Prostate gland (tissue), 2 donors: Measurements from ENCODE around the gene NGLY1. TPM values are rescaled to one million over a fixed set of nuclear protein-coding genes. Genes with fewer than 3 reads are reported as not detected.

Source experiments
- DNase-seq: peaks from one replicate; pipeline ENCODE4 v3.0.0-alpha.2; 2019; ENCODE audit warnings: low spot score
- H3K27ac ChIP-seq, 2 donors: fragments of 200-600 bp; sonication (generic); 2 replicates each; pipeline ENCODE4 v1.5.1; 2017 to 2019
- H3K27me3 ChIP-seq: fragments of 200-600 bp; sonication (generic); replicated peaks from 2 replicates; pipeline ENCODE4 v1.5.1; 2019; ENCODE audit not compliant: insufficient read depth
- H3K36me3 ChIP-seq, 2 donors: fragments of 200-600 bp; sonication (generic); 1 replicate in 1 of 2; 2 replicates in 1 of 2; pipeline versions ENCODE4 v1.5.1 to v1.8.1; 2017 to 2019
- H3K4me1 ChIP-seq: fragments of 200-600 bp; sonication (generic); replicated peaks from 2 replicates; pipeline ENCODE4 v1.5.1; 2019
- H3K4me3 ChIP-seq, 2 donors: fragments of 200-600 bp; sonication (generic); 2 replicates each; pipeline ENCODE4 v1.5.1; 2017 to 2019
- H3K9me3 ChIP-seq: fragments of 200-600 bp; sonication (generic); 2 replicates; pipeline ENCODE4 v1.5.1; 2017
- POLR2A ChIP-seq: fragments of 450-650 bp; IDR thresholded peaks from one replicate; pipeline ENCODE4 v1.6.1; 2016; ENCODE audit warnings: antibody characterized with exemption, mild to moderate bottlenecking
- POLR2AphosphoS5 ChIP-seq: sonication (generic); formaldehyde crosslinking; IDR thresholded peaks from one replicate; pipeline ENCODE4 v1.6.1; 2017; ENCODE audit warnings: antibody characterized with exemption
- WGBS: methylation state at CpG from one replicate; pipeline ENCODE4 v1.1.5; 2018; 5-methylcytosine and 5-hydroxymethylcytosine counted together
- intact Hi-C: fragments of 100-400 bp; cut with DNase I; formaldehyde crosslinking; loops from one replicate; pipeline ENCODE4 v1.14.2; 2022
- total RNA-seq, 2 donors: library from RNA; depleted of rRNA; stranded (reverse); fragments of >200 nt; gene quantifications; one replicate each; pipeline ENCODE4 v1.1.0, GENCODE V29; 2016
- TF ChIP-seq, protein P1 (sequence below), 4 experiments: fragments of 200-600 bp in 2 of 4; fragments of 450-650 bp in 2 of 4; sonication (generic) in 2 of 4; IDR thresholded peaks; 1 replicate in 3 of 4; 2 replicates in 1 of 4; pipeline ENCODE4 v1.5.1; 2016 to 2019; ENCODE audit warnings: antibody characterized with exemption in 4 of 4, mild to moderate bottlenecking in 2 of 4, moderate library complexity in 2 of 4

The NGLY1 gene
- total RNA-seq, 2 donors from 2014 or later, result 35.6 to 36.8 TPM

- Histone ChIP-seq H3K4me3 (no peak overlapping the region), H3K9me3 (no peaks in the 10 kb centered on the region), H3K4me1 (no peaks in the 10 kb centered on the region), H3K27me3 (no peaks in the 10 kb centered on the region), H3K36me3 (no peaks in the 10 kb centered on the region), H3K27ac (no peak overlapping the region)
- intact Hi-C loops, result no loop called here
- WGBS, result 70% methylated on average over 1 of the region's 1 CpG
- DNase-seq, result no peak
- no peak for TF ChIP-seq POLR2A
- TF ChIP-seq, protein P1, sequence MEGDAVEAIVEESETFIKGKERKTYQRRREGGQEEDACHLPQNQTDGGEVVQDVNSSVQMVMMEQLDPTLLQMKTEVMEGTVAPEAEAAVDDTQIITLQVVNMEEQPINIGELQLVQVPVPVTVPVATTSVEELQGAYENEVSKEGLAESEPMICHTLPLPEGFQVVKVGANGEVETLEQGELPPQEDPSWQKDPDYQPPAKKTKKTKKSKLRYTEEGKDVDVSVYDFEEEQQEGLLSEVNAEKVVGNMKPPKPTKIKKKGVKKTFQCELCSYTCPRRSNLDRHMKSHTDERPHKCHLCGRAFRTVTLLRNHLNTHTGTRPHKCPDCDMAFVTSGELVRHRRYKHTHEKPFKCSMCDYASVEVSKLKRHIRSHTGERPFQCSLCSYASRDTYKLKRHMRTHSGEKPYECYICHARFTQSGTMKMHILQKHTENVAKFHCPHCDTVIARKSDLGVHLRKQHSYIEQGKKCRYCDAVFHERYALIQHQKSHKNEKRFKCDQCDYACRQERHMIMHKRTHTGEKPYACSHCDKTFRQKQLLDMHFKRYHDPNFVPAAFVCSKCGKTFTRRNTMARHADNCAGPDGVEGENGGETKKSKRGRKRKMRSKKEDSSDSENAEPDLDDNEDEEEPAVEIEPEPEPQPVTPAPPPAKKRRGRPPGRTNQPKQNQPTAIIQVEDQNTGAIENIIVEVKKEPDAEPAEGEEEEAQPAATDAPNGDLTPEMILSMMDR (IDR thresholded peaks at IDR 0.05), result no peak
- TF ChIP-seq POLR2AphosphoS5, result no peak
These were observed 85.7 kb downstream of the NGLY1 start for GRCh38 chr3:25697553-25697952.

DNA sequence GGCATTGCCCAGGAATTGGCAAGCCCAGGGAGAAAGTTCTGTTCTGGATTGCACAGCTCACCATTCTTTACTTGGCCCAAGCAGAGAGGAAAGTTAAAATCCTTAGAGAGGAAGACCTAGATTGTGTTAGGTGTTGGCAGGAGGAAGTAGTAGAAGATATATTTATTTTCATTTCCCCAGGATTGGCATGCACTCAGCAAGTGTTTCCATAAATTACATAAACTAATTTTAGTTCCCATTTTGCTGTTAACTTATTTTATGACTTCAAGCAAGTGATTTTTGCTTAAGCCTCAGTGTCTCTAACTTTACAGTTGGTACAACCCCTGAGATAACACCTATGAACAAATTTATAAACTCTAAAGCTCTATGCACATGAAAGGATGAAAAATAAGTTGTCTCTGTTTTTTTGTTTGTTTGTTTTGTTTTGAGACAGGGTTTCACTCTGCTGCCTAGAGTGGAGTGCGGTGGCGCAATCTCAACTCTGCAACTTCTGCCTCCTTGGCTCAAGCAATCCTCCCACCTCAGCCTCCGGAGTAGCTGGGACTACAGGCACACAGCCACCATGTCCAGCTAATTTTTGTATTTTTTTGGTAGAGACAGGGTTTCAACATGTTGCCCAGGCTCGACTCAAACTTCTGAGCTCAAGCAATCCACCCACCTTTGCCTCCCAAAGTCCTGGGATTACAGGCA is 87.4 kb downstream of the NGLY1 start:
- intact Hi-C loops, result no loop called here
- H3K4me1 ChIP-seq, result no peaks in the 10 kb centered on the region

GRCh38 chr3:25693238-25693637 is 90.0 kb downstream of the NGLY1 start:
- 64% methylated on average over 3 of the region's 3 CpGs for WGBS
- no peak for DNase-seq
- intact Hi-C loops, result no loop called here
- no peaks in the 10 kb centered on the region for H3K36me3 ChIP-seq
- no peaks in the 10 kb centered on the region for H3K9me3 ChIP-seq
- no peak overlapping the region for H3K27ac ChIP-seq
- H3K4me3 ChIP-seq, result no peak overlapping the region
- TF ChIP-seq POLR2A, result no peak
- no peak for TF ChIP-seq POLR2AphosphoS5
- TF ChIP-seq, protein P1 (IDR thresholded peaks at IDR 0.05), result no peak
- no peaks in the 10 kb centered on the region for H3K4me1 ChIP-seq
- H3K27me3 ChIP-seq, result no peaks in the 10 kb centered on the region

More for the DNA sequence above, 87.4 kb downstream of the NGLY1 start:
- H3K27me3 ChIP-seq, result no peaks in the 10 kb centered on the region
- H3K36me3 ChIP-seq, result no peaks in the 10 kb centered on the region
- 91% methylated on average over 4 of the region's 4 CpGs for WGBS
- no peak for DNase-seq
- TF ChIP-seq POLR2AphosphoS5 (no peak), POLR2A (no peak)
- TF ChIP-seq, protein P1 (IDR thresholded peaks at IDR 0.05), result no peak
- no peak overlapping the region for H3K4me3 ChIP-seq
- no peak overlapping the region for H3K27ac ChIP-seq
- H3K9me3 ChIP-seq, result no peaks in the 10 kb centered on the region

DNA sequence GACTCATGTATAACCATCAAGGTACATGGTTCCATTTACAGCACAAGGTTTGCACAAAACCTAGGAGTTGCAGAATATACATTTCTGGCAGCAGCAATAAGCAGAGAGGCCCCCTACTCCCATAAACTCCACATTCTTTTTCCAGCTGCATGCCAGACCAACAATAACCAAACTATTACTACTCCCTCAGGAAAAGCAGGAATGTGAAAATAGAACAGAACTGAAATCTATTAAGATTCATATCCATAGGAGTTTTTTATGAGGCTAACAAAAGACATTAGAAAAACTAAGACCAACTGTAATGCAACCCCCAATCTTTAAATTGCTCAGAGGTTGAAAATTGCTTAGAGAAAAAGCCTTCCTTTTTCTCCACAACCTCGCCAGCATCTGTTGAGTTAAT is 90.9 kb downstream of the NGLY1 start:
- 77% methylated on average over 1 of the region's 1 CpG for WGBS

More for the DNA sequence above, 90.9 kb downstream of the NGLY1 start:
- Histone ChIP-seq H3K4me3 (no peak overlapping the region), H3K9me3 (no peaks in the 10 kb centered on the region), H3K27me3 (no peaks in the 10 kb centered on the region), H3K36me3 (no peaks in the 10 kb centered on the region), H3K27ac (no peak overlapping the region), H3K4me1 (no peaks in the 10 kb centered on the region)
- intact Hi-C loops, result no loop called here
- no peak for DNase-seq
- TF ChIP-seq POLR2A, result no peak
- TF ChIP-seq POLR2AphosphoS5, result no peak
- TF ChIP-seq, protein P1 (IDR thresholded peaks at IDR 0.05), result no peak
